Right cardiac atrium (tissue), 5 donors: ENCODE data around the gene SPACA5. TPM values are rescaled to one million over a fixed set of nuclear protein-coding genes. Genes with fewer than 3 reads are reported as not detected.
A peak's percentile ranks its signal among the peaks of the same experiment; 100 is the strongest.
"Not testable (repeated sequence)": the region's sequence is repeated elsewhere in the genome, so short reads cannot be mapped to it uniquely, and the experiment has no call there.

ENCODE experiments used
- ATAC-seq, 2 donors: fragments of 200-7000 bp; cut with Tn5 transposase; one replicate each; pipeline versions ENCODE4 v1.8.0 to v1.9.1; 2020; ENCODE audit warnings: moderate library complexity in 2 of 2, mild to moderate bottlenecking in 1 of 2
- DNase-seq, 3 donors: peaks; one replicate each; pipeline ENCODE4 v3.0.0-alpha.2; 2020
- H3K27ac ChIP-seq: one replicate; pipeline ENCODE4 v1.5.1; 2013; ENCODE audit warnings: mild to moderate bottlenecking, low read length, control low read depth, moderate library complexity
- H3K27me3 ChIP-seq: one replicate; pipeline ENCODE4 v1.6.1; 2013; ENCODE audit not compliant: control insufficient read depth, insufficient read depth
- H3K4me1 ChIP-seq: one replicate; pipeline ENCODE4 v1.6.1; 2013; ENCODE audit warnings: low read length; ENCODE audit not compliant: control insufficient read depth, insufficient read depth
- H3K4me3 ChIP-seq: one replicate; pipeline ENCODE4 v1.5.1; 2013; ENCODE audit warnings: low read length, control low read depth
- H3K9me3 ChIP-seq: one replicate; pipeline ENCODE4 v1.6.1; 2013; ENCODE audit warnings: low read length; ENCODE audit not compliant: control insufficient read depth
- WGBS: extraction: QIAGEN DNeasy Blood & Tissue Kit; methylation state at CpG from one replicate; pipeline ENCODE4 v1.1.7; 2013; 5-methylcytosine and 5-hydroxymethylcytosine counted together
- intact Hi-C, 4 donors: fragments of 100-400 bp; cut with DNase I; formaldehyde crosslinking; loops; one replicate each; pipeline versions ENCODE4 v1.11.0 to v1.14.0; 2022 to 2023
- polyA plus RNA-seq: library from polyadenylated mRNA; stranded (reverse); fragments of 200-250 nt; gene quantifications from one replicate; pipeline ENCODE4 v1.2.3, GENCODE V29; 2013
- total RNA-seq, 4 donors: library from RNA; stranded (reverse); fragmentation: NEBNext Ultra II Directional; extraction: Animal tissue kit (Norgen Biotek cat#: 25700); gene quantifications; one replicate each; pipeline ENCODE4 v1.2.1, GENCODE V29; 2021
- donor health status: healthy with polysubstance abuse.
- donor health status: DM: no; HTN: yes; CAD: no.
- donor health status: DM: no; HTN: no; CAD: no.
- donor health status: DM: no; HTN: yes; CAD: no; lungs with severe emphysema.
- donor health status: DM: yes; HTN: yes; CAD: no.

Gene SPACA5
- total and polyA plus RNA-seq, 5 donors: not detected

DNA sequence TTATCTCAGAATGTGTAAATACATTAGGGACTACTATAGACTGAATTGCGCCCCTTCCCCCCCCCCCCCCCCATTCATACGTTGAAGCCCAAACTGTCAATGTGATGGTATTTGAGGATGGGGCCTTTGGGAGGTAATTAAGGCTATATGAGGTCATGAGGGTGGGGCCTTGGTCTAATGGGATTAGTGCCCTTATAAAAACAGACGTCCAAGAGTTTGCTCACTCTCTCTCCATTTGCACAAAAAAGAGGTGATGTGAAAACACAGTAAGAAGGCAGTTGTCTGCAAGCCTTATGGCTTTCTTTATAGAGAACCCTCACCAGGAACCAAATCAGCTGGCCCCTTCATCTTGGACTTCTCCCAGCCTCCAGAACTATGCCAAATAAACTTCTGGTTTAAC is 15.3 kb downstream of the SPACA5 start:
- WGBS: 67% methylated on average over 3 of the region's 3 CpGs
- Histone ChIP-seq H3K9me3 (no peaks in the 10 kb centered on the region), H3K4me1 (no peaks in the 10 kb centered on the region), H3K27ac (no peak overlapping the region), H3K27me3 (no peaks in the 10 kb centered on the region), H3K4me3 (peak overlapping the region; percentile 93)
- DNase-seq (no peak), ATAC-seq (no peak)
- intact Hi-C loops: loop anchor here in 2 of 4 donors (10.0 kb wide), 2 partner anchors 187 to 367 kb away; partner anchors contain the start of genes ELK1 (in 1 of the 2), UXT (in 1 of the 2) and ZNF81 (in 1 of the 2)

DNA sequence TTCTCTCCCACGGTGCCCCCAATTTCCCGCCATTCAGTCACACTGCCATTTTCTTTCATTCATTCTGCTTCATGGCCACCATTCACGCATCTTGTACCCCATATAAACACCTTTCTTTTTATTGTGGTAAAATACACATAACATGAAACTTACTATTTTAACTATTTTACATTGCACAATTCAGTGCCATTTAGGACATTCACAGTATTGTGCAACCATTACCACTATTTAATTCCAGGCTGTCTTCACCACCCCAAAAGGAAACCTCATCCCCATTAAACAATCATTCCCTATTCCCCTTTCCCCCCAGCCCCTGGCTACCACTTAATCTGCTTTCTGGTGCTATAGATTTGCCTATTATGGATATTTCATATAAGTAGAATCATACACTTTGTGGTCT is 15.9 kb downstream of the SPACA5 start:
- intact Hi-C loops: loop anchor here in 2 of 4 donors (10.0 kb wide), 2 partner anchors 188 to 368 kb away; partner anchors contain the start of genes ELK1 (in 1 of the 2), UXT (in 1 of the 2) and ZNF81 (in 1 of the 2)
- 94% methylated on average over 3 of the region's 3 CpGs for WGBS
- DNase-seq (no peak), ATAC-seq (no peak)
- H3K27me3 ChIP-seq: no peaks in the 10 kb centered on the region
- H3K4me1 ChIP-seq: no peaks in the 10 kb centered on the region
- H3K9me3 ChIP-seq: no peaks in the 10 kb centered on the region
- H3K4me3 ChIP-seq: no peak overlapping the region
- no peak overlapping the region for H3K27ac ChIP-seq

DNA sequence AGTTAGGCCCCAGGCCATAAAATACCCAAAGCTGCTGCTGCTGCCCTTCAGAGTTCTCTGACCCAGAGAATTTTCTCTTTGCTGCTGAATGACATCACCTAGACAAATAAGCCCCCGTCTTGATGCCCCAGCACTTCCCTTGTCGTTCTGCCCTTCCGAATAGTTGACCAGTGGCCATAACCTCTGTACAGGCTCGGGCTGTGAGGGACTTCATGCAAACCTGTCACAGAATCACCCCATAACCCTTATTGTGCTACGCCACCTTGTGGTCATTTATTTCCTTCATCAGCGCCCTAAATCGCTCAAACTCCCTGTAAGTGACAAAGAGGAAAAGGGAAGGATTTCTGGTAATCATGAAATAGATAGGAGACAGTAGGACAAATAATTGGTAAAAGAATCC is 18.8 kb downstream of the SPACA5 start:
- intact Hi-C loops: loop anchor here in 3 of 4 donors (5.0 to 10.0 kb wide), 3 partner anchors 173 to 371 kb away; partner anchors contain the start of genes ELK1 (in 1 of the 3), UXT (in 1 of the 3) and ZNF81 (in 1 of the 3)

DNA sequence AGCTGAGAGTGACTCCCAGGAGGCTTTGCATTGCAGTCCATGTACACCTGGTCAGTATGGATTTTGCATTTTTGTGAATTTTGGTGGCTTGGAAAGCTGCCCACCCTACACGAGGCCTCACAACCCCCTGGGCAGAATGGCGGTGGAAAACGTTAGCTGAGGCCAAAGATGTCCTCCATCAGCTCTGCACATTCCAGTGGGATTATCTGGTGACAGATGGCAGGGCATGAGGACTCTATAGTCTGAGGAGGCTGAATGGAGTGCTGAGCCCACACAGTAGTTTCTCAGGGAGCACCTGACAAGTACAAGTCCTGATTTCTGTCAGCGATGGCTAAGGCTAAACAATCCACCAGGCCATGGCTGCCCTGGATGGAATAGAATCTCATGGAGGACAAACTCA is 20.8 kb downstream of the SPACA5 start:
- ATAC-seq, H3K4me3 ChIP-seq, H3K9me3 ChIP-seq, H3K27ac ChIP-seq, H3K27me3 ChIP-seq, H3K4me1 ChIP-seq: not testable (repeated sequence)
- peak in 1 of 3 donors; percentile 13 for DNase-seq
- 56% methylated on average over 3 of the region's 4 CpGs for WGBS
- intact Hi-C loops: loop anchor here in 3 of 4 donors (5.0 to 10.0 kb wide), 3 partner anchors 175 to 373 kb away; partner anchors contain the start of genes ELK1 (in 1 of the 3), UXT (in 1 of the 3) and ZNF81 (in 1 of the 3)

More for the DNA sequence above, 18.8 kb downstream of the SPACA5 start:
- no peaks in the 10 kb centered on the region for H3K4me1 ChIP-seq
- DNase-seq (peak in 1 of 3 donors; percentile 16), ATAC-seq (peak; percentile 74 to 82)
- no peaks in the 10 kb centered on the region for H3K27me3 ChIP-seq
- peak overlapping the region; percentile 23 for H3K27ac ChIP-seq
- H3K4me3 ChIP-seq: no peak overlapping the region
- 2% methylated on average over 7 of the region's 7 CpGs for WGBS
- no peaks in the 10 kb centered on the region for H3K9me3 ChIP-seq

DNA sequence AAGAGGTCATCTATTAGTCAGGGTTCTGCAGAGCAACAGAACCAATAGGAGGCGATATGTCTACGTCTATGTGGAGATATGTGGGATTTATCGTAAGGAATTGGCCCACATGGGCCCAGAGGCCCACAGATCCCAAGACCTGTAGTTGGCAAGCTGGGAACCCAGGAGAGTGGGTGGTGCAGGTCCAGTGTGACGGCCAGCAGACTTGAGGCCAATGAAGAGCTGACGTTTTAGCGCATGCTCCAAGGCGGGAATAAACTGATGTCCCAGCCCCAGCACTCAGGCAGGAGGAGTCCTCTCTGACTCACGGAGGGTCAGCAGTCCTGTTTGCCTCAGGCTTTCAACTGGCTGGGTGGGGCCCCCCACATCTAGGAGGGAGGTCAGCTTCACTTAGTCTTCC is 21.3 kb downstream of the SPACA5 start:
- Histone ChIP-seq H3K27me3 (no peaks in the 10 kb centered on the region), H3K9me3 (no peaks in the 10 kb centered on the region), H3K27ac (no peak overlapping the region), H3K4me1 (no peaks in the 10 kb centered on the region), H3K4me3 (no peak overlapping the region)
- intact Hi-C loops: loop anchor here in 3 of 4 donors (5.0 to 10.0 kb wide), 3 partner anchors 176 to 373 kb away; partner anchors contain the start of genes ELK1 (in 1 of the 3), UXT (in 1 of the 3) and ZNF81 (in 1 of the 3)
- peak in 1 of 3 donors; percentile 34 for DNase-seq
- 90% methylated on average over 8 of the region's 8 CpGs for WGBS
- ATAC-seq: no peak

DNA sequence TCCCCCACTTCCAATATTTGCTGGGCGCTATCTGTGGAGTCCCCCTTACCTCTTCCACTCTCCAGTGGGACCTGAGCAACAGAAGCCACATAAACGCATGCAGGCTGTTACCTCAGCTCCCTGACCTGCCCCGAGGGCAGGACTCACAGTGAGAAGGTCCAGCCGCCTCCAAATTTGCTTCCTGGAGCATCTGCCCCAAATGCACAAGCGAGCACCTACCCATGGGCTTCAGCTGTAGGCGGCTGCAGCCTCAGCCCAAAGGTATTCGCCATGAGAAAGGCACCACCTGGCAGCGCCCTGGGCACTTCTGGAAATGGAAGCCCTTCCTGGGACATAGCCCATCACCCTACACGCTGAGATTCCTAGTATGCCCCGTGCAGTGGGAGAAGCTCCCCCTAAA is 23.4 kb downstream of the SPACA5 start:
- no peaks in the 10 kb centered on the region for H3K4me1 ChIP-seq
- ATAC-seq (no peak), DNase-seq (peak in 1 of 3 donors; percentile 26)
- H3K4me3 ChIP-seq: no peak overlapping the region
- no peaks in the 10 kb centered on the region for H3K27me3 ChIP-seq
- H3K27ac ChIP-seq: no peak overlapping the region
- H3K9me3 ChIP-seq: no peaks in the 10 kb centered on the region
- whole genome bisulfite sequencing: 89% methylated on average over 10 of the region's 10 CpGs
- intact Hi-C loops: no loop called here

DNA sequence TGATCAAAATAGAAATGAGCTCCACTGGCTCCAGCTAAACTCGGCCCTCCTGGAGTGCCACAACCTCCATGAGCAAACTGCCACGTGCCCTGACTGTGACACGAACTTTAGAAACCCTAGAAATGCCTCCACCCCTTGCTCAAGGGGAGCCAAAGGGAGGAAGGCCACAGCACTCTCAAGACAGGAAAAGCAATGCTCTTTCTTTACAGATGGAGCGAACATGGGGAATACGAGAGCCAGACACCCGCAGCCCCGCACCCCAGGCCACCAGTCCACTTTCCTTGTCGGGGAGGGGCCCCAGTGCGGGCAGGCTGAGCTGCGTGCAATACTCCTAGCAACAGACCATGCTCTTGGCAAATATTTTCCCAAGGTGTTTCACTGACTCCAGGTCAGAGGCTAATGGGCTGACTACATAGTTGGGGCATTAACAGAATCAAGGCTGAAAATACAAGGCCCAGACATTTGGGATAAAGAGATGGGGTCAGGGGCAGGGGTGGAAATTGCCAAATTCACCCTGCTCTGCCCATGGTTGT is 23.9 kb downstream of the SPACA5 start:
- 85% methylated on average over 10 of the region's 10 CpGs for WGBS
- H3K4me1 ChIP-seq, H3K9me3 ChIP-seq, H3K27me3 ChIP-seq, H3K27ac ChIP-seq, DNase-seq, intact Hi-C loops, ATAC-seq, H3K4me3 ChIP-seq: not testable (repeated sequence)

DNA sequence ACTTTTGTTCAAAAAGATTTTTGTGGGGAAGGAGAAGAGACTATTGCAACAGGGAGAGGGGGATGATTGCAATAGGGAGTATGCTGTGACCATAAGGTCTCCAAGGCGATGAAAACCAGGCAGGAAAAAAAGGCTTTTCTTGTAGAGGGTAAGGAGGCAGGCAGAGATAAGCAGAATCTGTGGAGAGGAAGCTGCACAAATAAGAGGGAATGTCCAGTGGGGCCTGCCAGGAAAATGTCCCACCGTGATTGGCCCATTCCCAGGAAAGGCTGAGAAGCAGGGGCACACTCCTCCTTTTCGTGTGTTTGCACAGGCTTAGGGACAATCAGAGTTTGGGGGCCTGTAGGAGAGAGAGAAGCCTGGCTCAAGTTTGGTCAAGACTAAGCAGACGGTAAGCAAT is 29.1 kb downstream of the SPACA5 start:
- intact Hi-C loops: no loop called here

DNA sequence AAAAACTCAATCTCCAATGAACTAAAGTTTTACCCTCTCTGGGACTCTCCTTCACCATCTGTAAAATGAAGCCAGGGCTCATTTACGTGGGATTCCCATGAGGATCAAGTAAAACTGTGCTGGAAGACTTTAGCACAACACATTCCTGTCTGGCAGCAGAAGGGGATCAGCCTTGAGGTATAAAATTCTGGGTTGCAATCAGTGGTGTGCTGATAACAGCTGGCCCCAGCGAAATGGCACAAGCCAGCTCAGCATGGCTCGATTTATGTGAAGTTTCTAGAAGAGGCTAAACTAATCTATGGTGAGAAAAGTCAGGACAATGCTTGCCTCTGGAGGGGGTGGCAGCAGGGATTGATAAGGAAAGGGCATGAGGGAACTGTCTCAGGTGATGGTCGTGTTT is 36.3 kb downstream of the SPACA5 start:
- 58% methylated on average over 4 of the region's 4 CpGs for WGBS
- ATAC-seq (no peak), DNase-seq (no peak)
- no peaks in the 10 kb centered on the region for H3K9me3 ChIP-seq
- intact Hi-C loops: no loop called here
- no peaks in the 10 kb centered on the region for H3K27me3 ChIP-seq
- no peak overlapping the region for H3K4me3 ChIP-seq
- H3K27ac ChIP-seq: no peak overlapping the region
- H3K4me1 ChIP-seq: peaks cover 5% of the 10 kb centered on the region

More for the DNA sequence above, 29.1 kb downstream of the SPACA5 start:
- no peak overlapping the region for H3K27ac ChIP-seq
- WGBS: 39% methylated on average over 4 of the region's 4 CpGs
- DNase-seq (peak in 1 of 3 donors; percentile 49), ATAC-seq (peak in 1 of 2 donors; percentile 83)
- no peaks in the 10 kb centered on the region for H3K27me3 ChIP-seq
- H3K4me3 ChIP-seq: no peak overlapping the region
- H3K9me3 ChIP-seq: no peaks in the 10 kb centered on the region
- no peaks in the 10 kb centered on the region for H3K4me1 ChIP-seq

DNA sequence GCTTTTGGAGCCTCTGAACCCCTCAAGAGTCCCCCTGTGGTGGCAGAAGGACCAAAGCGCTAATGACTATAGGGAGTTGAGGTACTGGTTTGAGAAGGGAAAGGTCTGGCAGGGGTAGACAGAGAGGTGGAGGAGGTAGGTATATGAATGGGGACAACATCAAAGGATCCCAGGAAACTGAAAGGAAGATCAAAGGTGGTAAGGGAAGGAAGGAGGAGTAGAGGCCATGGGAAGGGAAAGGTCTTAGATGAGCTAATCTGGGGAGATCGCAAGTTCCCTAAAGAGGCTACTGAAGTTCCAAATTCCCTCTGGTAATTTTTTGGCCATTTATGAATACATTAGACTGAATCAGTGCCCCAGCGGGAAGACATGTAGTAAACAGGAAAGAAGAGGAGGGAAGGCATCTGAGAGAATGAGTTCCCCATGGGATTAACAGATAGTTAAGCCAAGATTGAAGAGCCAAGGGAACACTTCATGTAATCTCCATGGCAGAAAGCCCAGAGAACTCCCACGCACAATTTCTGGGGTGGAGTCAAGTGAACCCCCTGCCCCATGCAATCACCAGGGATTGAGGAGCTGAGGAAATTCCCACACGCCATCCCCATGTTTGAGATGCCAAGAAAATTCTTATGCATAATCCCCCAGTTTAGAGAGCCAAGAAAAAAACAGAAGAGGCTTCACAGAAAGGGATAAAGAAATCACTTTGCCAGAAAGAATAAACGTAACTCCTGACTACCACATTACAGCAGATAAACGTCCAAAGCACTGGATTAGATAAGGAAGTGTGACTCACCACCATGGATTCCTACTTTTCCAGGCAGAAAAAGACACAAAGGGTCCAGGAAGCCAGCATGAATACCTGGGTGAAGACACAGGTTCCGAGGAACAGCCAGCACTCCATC is 38.9 kb downstream of the SPACA5 start:
- 32% methylated on average over 8 of the region's 8 CpGs for WGBS
- H3K4me3 ChIP-seq: no peak overlapping the region
- peak overlapping the region; percentile 83 for H3K27ac ChIP-seq
- H3K27me3 ChIP-seq: no peaks in the 10 kb centered on the region
- peak; percentile 59 to 82 (median 75) for DNase-seq
- peak; percentile 84 to 86 for ATAC-seq
- intact Hi-C loops: no loop called here
- no peaks in the 10 kb centered on the region for H3K9me3 ChIP-seq
- peaks cover 5% of the 10 kb centered on the region for H3K4me1 ChIP-seq

DNA sequence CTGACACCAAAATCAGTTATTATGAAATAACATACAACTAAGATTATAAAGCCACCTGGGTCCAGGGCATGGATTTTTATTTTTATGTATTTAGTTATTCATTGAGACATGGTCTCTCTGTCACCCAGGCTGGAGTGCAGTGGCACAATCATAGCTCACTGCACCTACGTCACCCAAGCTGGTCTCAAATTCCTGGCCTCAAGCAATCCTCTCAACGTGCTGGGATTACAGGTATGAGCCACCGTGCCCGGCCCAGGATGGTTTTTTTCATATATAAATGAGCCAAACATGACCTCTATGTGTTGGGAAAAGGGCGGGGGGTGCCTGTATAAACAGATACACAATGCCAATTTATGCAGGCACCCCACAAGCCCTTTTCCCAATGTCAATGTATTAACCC is 40.1 kb downstream of the SPACA5 start:
- intact Hi-C loops: no loop called here
- WGBS: 94% methylated on average over 5 of the region's 5 CpGs
- Histone ChIP-seq H3K9me3 (no peaks in the 10 kb centered on the region), H3K27ac (no peak overlapping the region), H3K27me3 (no peaks in the 10 kb centered on the region), H3K4me1 (peaks cover 5% of the 10 kb centered on the region), H3K4me3 (no peak overlapping the region)
- DNase-seq (no peak), ATAC-seq (no peak)
